Right lobe of liver (tissue), 4 donors: ENCODE data around the gene TMED6.

Experiments
- CTCF ChIP-seq, 4 donors: fragments of 200-600 bp in 3 of 4; fragments of 450-650 bp in 1 of 4; IDR thresholded peaks; one replicate each; pipeline versions ENCODE4 v1.5.1 to v1.8.0; 2016 to 2022; ENCODE audit warnings: antibody characterized with exemption in 4 of 4, mild to moderate bottlenecking in 2 of 4
- POLR2A ChIP-seq: fragments of 450-650 bp; IDR thresholded peaks from one replicate; pipeline ENCODE4 v1.6.1; 2017; ENCODE audit warnings: antibody characterized with exemption, mild to moderate bottlenecking
- donor health status: DM: no; HTN: no; CAD: no.
- donor health status: DM: no; HTN: no; CAD: no.
- donor health status: DM: no; HTN: yes; CAD: no.

DNA sequence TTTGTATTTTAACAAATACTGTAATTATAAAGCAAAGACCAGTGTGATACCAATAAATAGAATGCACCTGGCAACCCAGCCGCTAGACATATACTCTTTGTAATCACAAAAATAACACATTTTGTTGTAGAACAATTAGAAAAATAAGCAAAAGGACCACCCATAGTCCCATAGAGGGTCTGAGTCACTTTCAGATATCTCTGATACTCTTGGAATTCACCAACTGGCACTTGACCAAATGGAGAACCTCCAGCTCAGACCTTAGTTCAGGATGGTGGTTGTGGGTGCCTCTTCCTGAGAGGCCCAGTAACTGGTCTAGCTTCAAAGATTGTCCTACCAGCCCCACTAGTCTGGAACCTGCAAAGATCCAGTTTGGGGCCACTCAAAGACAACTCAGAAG lies 35.0 kb upstream of the TMED6 start:
- TF ChIP-seq CTCF (IDR thresholded peaks at IDR 0.05) (no peak), POLR2A (no peak)
